ENCODE data around the gene GRHL3. TPM values are rescaled to one million over a fixed set of nuclear protein-coding genes. Genes with fewer than 3 reads are reported as not detected.

GRHL3 gene
- total RNA-seq, 2 experiments from 2014 or later, result not detected

DNA sequence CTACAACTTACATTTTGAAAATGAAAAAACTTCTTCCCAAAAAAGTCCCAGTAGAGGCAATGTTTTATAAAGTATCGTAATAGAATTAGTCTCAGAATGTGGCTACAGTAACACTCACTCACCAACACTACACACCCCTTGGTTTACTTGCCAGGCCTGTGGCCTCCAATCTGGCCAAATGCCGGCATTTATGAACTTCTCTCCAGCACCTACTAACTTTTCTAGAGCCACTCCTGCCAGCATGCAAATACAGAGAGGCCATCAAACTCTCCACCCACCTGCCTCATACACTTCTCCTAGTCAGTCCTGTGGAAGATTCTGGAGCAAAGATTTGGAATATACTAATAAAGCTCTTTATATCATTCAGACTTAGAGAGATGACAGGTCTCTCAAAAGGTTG lies 62.1 kb downstream of the GRHL3 start:
- intact Hi-C loops (cut with micrococcal nuclease), result no loop called here
- H3K4me1 Mint-ChIP-seq (ENCODE audit: low read depth), result peaks cover 22% of the 10 kb centered on the region
- no peak for DNase-seq
- H3K27ac Mint-ChIP-seq, result no peak overlapping the region
- ChIA-PET CTCF (interaction anchor here (2.0 to 3.8 kb wide), 4 partner anchors 11 to 191 kb away, joined by 5 to 28 read pairs (median 14); no protein-coding TSS in a partner anchor), POLR2A (interaction anchor here (2.1 kb wide), 1 partner anchor 10 kb away, joined by 6 read pairs; no protein-coding TSS in a partner anchor)
- peaks cover 3% of the 10 kb centered on the region for H3K36me3 Mint-ChIP-seq (ENCODE audit: low read depth)
- H3K9me3 Mint-ChIP-seq, result no peaks in the 10 kb centered on the region
- TF ChIP-seq, protein P1, sequence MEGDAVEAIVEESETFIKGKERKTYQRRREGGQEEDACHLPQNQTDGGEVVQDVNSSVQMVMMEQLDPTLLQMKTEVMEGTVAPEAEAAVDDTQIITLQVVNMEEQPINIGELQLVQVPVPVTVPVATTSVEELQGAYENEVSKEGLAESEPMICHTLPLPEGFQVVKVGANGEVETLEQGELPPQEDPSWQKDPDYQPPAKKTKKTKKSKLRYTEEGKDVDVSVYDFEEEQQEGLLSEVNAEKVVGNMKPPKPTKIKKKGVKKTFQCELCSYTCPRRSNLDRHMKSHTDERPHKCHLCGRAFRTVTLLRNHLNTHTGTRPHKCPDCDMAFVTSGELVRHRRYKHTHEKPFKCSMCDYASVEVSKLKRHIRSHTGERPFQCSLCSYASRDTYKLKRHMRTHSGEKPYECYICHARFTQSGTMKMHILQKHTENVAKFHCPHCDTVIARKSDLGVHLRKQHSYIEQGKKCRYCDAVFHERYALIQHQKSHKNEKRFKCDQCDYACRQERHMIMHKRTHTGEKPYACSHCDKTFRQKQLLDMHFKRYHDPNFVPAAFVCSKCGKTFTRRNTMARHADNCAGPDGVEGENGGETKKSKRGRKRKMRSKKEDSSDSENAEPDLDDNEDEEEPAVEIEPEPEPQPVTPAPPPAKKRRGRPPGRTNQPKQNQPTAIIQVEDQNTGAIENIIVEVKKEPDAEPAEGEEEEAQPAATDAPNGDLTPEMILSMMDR (IDR thresholded peaks at IDR 0.05), result no peak
- no peak overlapping the region for H3K4me3 Mint-ChIP-seq
- no peak for ATAC-seq
- no peaks in the 10 kb centered on the region for H3K27me3 Mint-ChIP-seq

DNA sequence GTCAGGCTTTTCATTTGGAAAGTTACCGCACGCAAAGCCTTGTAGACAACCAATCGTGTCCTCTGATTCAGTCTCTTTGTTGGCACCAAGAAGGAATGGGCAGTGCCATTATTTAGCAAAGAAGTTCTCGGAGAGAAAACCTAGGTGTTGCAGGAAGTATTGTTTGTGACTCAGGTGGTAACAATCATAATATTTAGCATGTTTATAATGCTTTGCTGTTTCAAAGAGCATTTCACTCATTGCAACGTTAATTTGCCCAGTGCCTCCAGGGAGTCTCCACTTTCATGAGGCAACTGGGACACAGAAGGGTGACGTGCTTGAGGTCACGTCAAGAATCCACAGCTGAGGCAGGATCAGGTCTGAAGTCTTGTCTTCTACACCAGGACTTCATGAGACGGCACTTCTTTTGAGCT lies 63.0 kb downstream of the GRHL3 start:
- H3K4me1 Mint-ChIP-seq (ENCODE audit: low read depth), result peaks cover 26% of the 10 kb centered on the region
- DNase-seq, result no peak
- TF ChIP-seq, protein P1 (IDR thresholded peaks at IDR 0.05), result no peak
- CTCF ChIA-PET, result interaction anchor here (1.9 to 3.8 kb wide), 5 partner anchors 10 to 192 kb away, joined by 4 to 28 read pairs (median 12); no protein-coding TSS in a partner anchor
- no peak for ATAC-seq
- no peaks in the 10 kb centered on the region for H3K27me3 Mint-ChIP-seq
- H3K36me3 Mint-ChIP-seq (ENCODE audit: low read depth), result peaks cover 3% of the 10 kb centered on the region
- no peak overlapping the region for H3K4me3 Mint-ChIP-seq
- no peak overlapping the region for H3K27ac Mint-ChIP-seq
- no peaks in the 10 kb centered on the region for H3K9me3 Mint-ChIP-seq
- intact Hi-C loops (cut with micrococcal nuclease), result no loop called here
- POLR2A ChIA-PET, result interaction anchor here (2.1 kb wide), 1 partner anchor 9 kb away, joined by 6 read pairs; no protein-coding TSS in a partner anchor

DNA sequence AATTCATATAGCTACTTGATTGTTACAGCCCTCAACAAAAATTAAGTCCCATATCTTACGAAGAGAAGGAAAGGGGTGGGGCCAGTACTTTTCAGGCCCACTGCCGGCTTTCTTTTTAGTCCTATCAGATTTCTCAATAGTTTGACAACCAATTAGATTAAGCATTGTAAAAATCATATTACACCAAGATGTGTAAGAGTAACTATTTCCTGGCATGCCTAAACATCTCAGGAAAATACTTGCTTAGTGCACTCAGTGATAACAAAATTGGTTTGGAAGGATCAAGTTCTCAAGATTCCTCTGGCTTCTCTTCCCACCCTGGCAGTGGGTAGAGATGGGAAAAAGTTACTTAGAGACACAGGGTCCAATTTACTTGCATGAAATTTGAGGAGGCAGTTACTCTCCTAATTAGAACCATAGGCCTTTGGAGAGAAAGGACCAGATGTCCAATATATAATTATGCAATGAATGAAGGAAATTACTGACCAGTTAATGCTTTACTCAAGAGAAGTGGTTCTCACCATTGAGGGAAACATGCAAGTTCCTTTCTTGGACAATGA lies 64.3 kb downstream of the GRHL3 start:
- Mint-ChIP-seq H3K4me1 (ENCODE audit: low read depth) (peaks cover 26% of the 10 kb centered on the region), H3K9me3 (no peaks in the 10 kb centered on the region), H3K36me3 (ENCODE audit: low read depth) (peaks cover 3% of the 10 kb centered on the region), H3K27me3 (no peaks in the 10 kb centered on the region), H3K4me3 (no peak overlapping the region), H3K27ac (no peak overlapping the region)
- TF ChIP-seq, protein P1 (IDR thresholded peaks at IDR 0.05), result no peak
- POLR2A ChIA-PET, result no interaction called here
- intact Hi-C loops (cut with micrococcal nuclease), result no loop called here
- no peak for ATAC-seq
- CTCF ChIA-PET, result interaction anchor here (0.9 to 6.0 kb wide), 16 partner anchors 9 to 273 kb away, joined by 3 to 137 read pairs (median 8); partner anchors contain the start of gene STPG1
- DNase-seq, result no peak

DNA sequence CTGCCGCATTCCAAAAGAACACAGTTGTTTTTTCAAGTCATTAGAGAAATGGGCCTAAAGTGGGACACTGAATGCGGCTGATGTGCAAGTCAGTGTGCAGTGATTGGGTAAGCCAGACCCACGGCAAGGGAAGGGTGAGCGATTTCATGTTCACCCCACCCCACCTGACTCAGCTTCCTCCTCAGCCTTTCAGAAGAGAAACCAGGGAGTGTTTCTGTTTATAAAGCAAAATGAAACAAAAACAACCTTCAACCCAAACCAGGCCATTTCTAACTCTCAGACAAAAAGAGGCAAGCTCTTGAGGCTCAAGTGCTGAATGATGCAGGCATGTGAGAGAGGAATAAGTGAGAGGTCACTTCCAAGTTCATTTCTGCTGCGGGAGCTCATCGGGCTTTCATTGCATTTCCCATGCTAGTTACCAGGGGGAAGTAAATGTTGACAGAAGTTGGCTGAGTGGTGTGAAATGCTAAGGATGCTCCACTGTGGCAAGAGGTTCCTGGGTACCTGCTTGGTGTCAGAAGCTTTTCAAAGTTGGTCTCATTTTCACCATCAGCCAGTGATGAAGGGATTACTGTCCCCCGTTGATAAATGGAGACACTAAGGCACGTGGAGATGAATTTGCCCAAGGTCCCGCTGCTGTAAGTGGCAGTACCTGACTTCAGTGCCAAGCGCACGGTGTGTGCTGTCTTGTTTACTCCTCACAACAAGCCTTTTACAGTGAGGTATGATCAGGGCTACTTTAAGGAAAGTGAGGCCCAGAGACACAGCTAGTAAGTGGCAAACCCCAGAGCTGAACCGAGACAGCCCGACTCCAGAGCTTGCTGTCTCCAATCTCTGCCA lies 65.3 kb downstream of the GRHL3 start:
- Mint-ChIP-seq H3K4me3 (no peak overlapping the region), H3K36me3 (ENCODE audit: low read depth) (peaks cover 5% of the 10 kb centered on the region), H3K27ac (peak overlapping the region; percentile 5), H3K4me1 (ENCODE audit: low read depth) (peaks cover 26% of the 10 kb centered on the region), H3K9me3 (no peaks in the 10 kb centered on the region), H3K27me3 (no peaks in the 10 kb centered on the region)
- ATAC-seq (peak; percentile 90), DNase-seq (peak; percentile 71)
- TF ChIP-seq, protein P1 (IDR thresholded peaks at IDR 0.05), result no peak
- POLR2A ChIA-PET, result interaction anchor here (1.5 kb wide), 1 partner anchor 60 kb away, joined by 6 read pairs; no protein-coding TSS in a partner anchor
- intact Hi-C loops (cut with micrococcal nuclease), result no loop called here
- CTCF ChIA-PET, result interaction anchor here (0.6 to 6.0 kb wide), 29 partner anchors 8 to 314 kb away, joined by 3 to 137 read pairs (median 3); partner anchors contain the start of genes NIPAL3 and STPG1

Measured in activated CD8-positive, alpha-beta T cell treated with anti-CD3 and anti-CD28 coated beads for 36 hours (primary cell).